Esophagus squamous epithelium (tissue), 4 donors: ENCODE data around the gene CFAP43.

Source experiments
- POLR2A ChIP-seq, 4 donors: fragments of 450-650 bp; IDR thresholded peaks; one replicate each; pipeline ENCODE4 v1.6.1; 2017; ENCODE audit warnings: antibody characterized with exemption in 4 of 4, mild to moderate bottlenecking in 4 of 4, moderate library complexity in 3 of 4
- TF ChIP-seq, protein P1 (sequence below), 6 experiments: fragments of 450-650 bp in 4 of 6; fragments of 200-600 bp in 2 of 6; sonication (generic) in 2 of 6; IDR thresholded peaks; one replicate each; pipeline ENCODE4 v1.5.1; 2016 to 2019; ENCODE audit warnings: antibody characterized with exemption in 6 of 6, mild to moderate bottlenecking in 4 of 6, moderate library complexity in 4 of 6

DNA sequence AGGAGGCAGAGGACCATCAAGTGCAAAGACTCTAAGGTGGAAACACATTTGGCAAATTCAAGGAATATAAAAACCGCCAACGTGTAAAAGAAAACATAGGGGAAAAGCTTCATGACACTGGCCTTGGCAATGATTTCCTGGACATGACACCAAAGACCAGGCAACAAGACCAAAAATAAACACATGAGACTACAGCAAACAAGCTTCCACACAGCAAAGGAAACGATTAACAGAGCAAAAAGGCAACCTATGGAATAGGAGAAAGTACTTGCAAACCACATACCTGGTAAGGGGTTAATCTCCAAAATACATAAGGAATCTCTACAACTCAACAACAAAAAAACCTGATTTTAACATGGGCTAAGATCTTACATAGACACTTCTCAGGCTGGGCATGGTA, 26.0 kb upstream of the CFAP43 start:
- TF ChIP-seq, protein P1, sequence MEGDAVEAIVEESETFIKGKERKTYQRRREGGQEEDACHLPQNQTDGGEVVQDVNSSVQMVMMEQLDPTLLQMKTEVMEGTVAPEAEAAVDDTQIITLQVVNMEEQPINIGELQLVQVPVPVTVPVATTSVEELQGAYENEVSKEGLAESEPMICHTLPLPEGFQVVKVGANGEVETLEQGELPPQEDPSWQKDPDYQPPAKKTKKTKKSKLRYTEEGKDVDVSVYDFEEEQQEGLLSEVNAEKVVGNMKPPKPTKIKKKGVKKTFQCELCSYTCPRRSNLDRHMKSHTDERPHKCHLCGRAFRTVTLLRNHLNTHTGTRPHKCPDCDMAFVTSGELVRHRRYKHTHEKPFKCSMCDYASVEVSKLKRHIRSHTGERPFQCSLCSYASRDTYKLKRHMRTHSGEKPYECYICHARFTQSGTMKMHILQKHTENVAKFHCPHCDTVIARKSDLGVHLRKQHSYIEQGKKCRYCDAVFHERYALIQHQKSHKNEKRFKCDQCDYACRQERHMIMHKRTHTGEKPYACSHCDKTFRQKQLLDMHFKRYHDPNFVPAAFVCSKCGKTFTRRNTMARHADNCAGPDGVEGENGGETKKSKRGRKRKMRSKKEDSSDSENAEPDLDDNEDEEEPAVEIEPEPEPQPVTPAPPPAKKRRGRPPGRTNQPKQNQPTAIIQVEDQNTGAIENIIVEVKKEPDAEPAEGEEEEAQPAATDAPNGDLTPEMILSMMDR (IDR thresholded peaks at IDR 0.05) = no peak
- TF ChIP-seq POLR2A (IDR thresholded peaks at IDR 0.05) = no peak
